ENCODE results near the gene LRFN5.
"Not testable (repeated sequence)": the region's sequence is repeated elsewhere in the genome, so short reads cannot be mapped to it uniquely, and the experiment has no call there.

LRFN5 gene

GRCh38 chr14:41606532-41607303, at the start of gene LRFN5:
Gene LRFN5 (plus strand): TSS chr14:41606876.
- H3K27ac ChIP-seq, result no peak within 1 kb of the TSS
- no peak for DNase-seq (ENCODE audit: low read depth, low spot score)

- H3K27ac ChIP-seq, result no peak overlapping the region
- DNase-seq (ENCODE audit: low read depth, low spot score), result no peak
These were observed 48.2 kb upstream of the LRFN5 start for GRCh38 chr14:41558490-41558889.

GRCh38 chr14:41566864-41567263, 39.8 kb upstream of the LRFN5 start:
- H3K27ac ChIP-seq; DNase-seq (ENCODE audit: low read depth, low spot score): not testable (repeated sequence)

- DNase-seq (ENCODE audit: low read depth, low spot score), result no peak
- no peak overlapping the region for H3K27ac ChIP-seq
These were observed 37.7 kb upstream of the LRFN5 start for GRCh38 chr14:41568979-41569378.

GRCh38 chr14:41570415-41571155, 36.1 kb upstream of the LRFN5 start:
- DNase-seq (ENCODE audit: low read depth, low spot score), result no peak
- H3K27ac ChIP-seq, result no peak overlapping the region

- H3K27ac ChIP-seq, result no peak overlapping the region
- no peak for DNase-seq (ENCODE audit: low read depth, low spot score)
These were observed 20.4 kb upstream of the LRFN5 start for GRCh38 chr14:41586237-41586636.

GRCh38 chr14:41597647-41598046, 9.0 kb upstream of the LRFN5 start:
- H3K27ac ChIP-seq, result no peak overlapping the region
- DNase-seq (ENCODE audit: low read depth, low spot score), result no peak

- H3K27ac ChIP-seq; DNase-seq (ENCODE audit: low read depth, low spot score): not testable (repeated sequence)
These were observed 6.8 kb upstream of the LRFN5 start for GRCh38 chr14:41599805-41600385.

GRCh38 chr14:41604721-41605531, 1.8 kb upstream of the LRFN5 start:
- no peak for DNase-seq (ENCODE audit: low read depth, low spot score)
- H3K27ac ChIP-seq, result no peak overlapping the region

GRCh38 chr14:41605550-41606281, 960 bp upstream of the LRFN5 start:
- DNase-seq (ENCODE audit: low read depth, low spot score), result no peak
- no peak overlapping the region for H3K27ac ChIP-seq

GRCh38 chr14:41606282-41606531, 469 bp upstream of the LRFN5 start:
- no peak overlapping the region for H3K27ac ChIP-seq
- DNase-seq (ENCODE audit: low read depth, low spot score), result no peak

GRCh38 chr14:41607304-41607775, 664 bp downstream of the LRFN5 start:
- DNase-seq (ENCODE audit: low read depth, low spot score), result no peak
- H3K27ac ChIP-seq, result no peak overlapping the region

GRCh38 chr14:41607966-41608663, 1.4 kb downstream of the LRFN5 start:
- no peak overlapping the region for H3K27ac ChIP-seq
- DNase-seq (ENCODE audit: low read depth, low spot score), result no peak

GRCh38 chr14:41608681-41609390, 2.2 kb downstream of the LRFN5 start:
- no peak overlapping the region for H3K27ac ChIP-seq
- DNase-seq (ENCODE audit: low read depth, low spot score), result no peak

- H3K27ac ChIP-seq, result no peak overlapping the region
These were observed 3.1 kb downstream of the LRFN5 start for GRCh38 chr14:41609704-41610183.

GRCh38 chr14:41615011-41615595, 8.4 kb downstream of the LRFN5 start:
- H3K27ac ChIP-seq, result no peak overlapping the region
- DNase-seq (ENCODE audit: low read depth, low spot score), result no peak

More at GRCh38 chr14:41609704-41610183, 3.1 kb downstream of the LRFN5 start:
- no peak for DNase-seq (ENCODE audit: low read depth, low spot score)

GRCh38 chr14:41623736-41624135, 17.1 kb downstream of the LRFN5 start:
- no peak overlapping the region for H3K27ac ChIP-seq
- no peak for DNase-seq (ENCODE audit: low read depth, low spot score)

- H3K27ac ChIP-seq, result no peak overlapping the region
- no peak for DNase-seq (ENCODE audit: low read depth, low spot score)
These were observed 23.2 kb downstream of the LRFN5 start for GRCh38 chr14:41629876-41630275.
